Stimulated activated CD8-positive, alpha-beta memory T cell treated with anti-CD3 and anti-CD28 coated beads, Interleukin-2, amount 100 ng/mL, for 1 hour (primary cell): ENCODE results near the gene PLSCR3.

ENCODE experiments used
- DNase-seq, 2 donors: peaks; one replicate each; pipeline ENCODE4 v3.0.0-alpha.2; 2020; ENCODE audit warnings: low read depth in 2 of 2

Gene PLSCR3

GRCh38 chr17:7394452-7395191, at the start of gene PLSCR3:
PLSCR3 (minus strand) TSS chr17:7394525; CDS start chr17:7394110, 415 bp downstream.
- peak; percentile 70 to 74 for DNase-seq

- no peak for DNase-seq
These were observed 49.5 kb upstream of the PLSCR3 start for GRCh38 chr17:7443499-7444485.

- no peak for DNase-seq
These were observed 47.8 kb upstream of the PLSCR3 start for GRCh38 chr17:7442142-7442541.

DNA sequence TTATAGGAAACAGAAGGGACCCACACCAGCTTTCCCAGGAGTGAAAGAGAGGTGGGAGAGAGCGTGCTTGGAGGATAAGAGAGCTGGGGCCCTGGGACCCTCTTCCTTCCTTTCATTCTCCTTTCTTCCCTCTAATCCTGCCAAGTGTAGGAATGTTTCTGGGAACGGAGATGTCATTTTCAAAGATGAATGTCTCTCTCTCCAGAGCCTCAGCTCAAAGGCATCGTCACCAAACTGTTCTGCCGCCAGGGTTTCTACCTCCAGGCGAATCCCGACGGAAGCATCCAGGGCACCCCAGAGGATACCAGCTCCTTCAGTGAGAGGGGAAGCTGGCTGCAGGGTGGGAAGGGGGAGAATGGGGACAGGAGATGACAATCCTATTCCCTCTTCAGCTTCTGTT, 46.9 kb upstream of the PLSCR3 start:
- no peak for DNase-seq

DNA sequence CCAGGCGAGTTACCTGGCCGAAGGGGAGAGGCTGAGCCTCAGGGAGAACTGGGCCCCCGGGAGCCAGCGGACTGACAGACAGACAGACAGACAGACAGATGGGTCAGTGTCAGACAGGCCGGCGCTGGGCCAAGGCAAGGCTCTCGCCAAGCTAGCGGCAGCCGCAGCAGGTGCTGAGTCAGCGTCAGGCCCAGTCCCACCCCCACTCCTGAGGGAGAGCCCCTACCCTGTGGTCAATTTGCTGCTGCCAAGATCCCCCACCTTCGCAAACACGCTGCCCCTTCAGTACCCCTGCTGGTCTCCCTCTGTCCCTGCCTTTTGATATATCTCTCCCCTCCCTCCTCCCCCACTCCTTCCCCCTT, 46.5 kb upstream of the PLSCR3 start:
- DNase-seq, result no peak

GRCh38 chr17:7440113-7440833, 45.9 kb upstream of the PLSCR3 start:
- DNase-seq, result no peak

- no peak for DNase-seq
These were observed 45.3 kb upstream of the PLSCR3 start, which contains the start of gene FGF11 for GRCh38 chr17:7439462-7440112. FGF11 (plus strand) TSS chr17:7439512; CDS start chr17:7439621, 109 bp downstream.

GRCh38 chr17:7438656-7439460, 44.5 kb upstream of the PLSCR3 start:
- no peak for DNase-seq

GRCh38 chr17:7437950-7438614, 43.8 kb upstream of the PLSCR3 start:
- peak in 1 of 2 donors; percentile 24 for DNase-seq

GRCh38 chr17:7437369-7437863, 43.1 kb upstream of the PLSCR3 start:
- DNase-seq, result no peak

GRCh38 chr17:7436556-7437368, 42.4 kb upstream of the PLSCR3 start:
- DNase-seq, result peak; percentile 58 to 68

GRCh38 chr17:7435676-7436555, 41.6 kb upstream of the PLSCR3 start:
- peak in 1 of 2 donors; percentile 26 for DNase-seq

- DNase-seq, result no peak
These were observed 38.0 kb upstream of the PLSCR3 start for GRCh38 chr17:7432296-7432695.

DNA sequence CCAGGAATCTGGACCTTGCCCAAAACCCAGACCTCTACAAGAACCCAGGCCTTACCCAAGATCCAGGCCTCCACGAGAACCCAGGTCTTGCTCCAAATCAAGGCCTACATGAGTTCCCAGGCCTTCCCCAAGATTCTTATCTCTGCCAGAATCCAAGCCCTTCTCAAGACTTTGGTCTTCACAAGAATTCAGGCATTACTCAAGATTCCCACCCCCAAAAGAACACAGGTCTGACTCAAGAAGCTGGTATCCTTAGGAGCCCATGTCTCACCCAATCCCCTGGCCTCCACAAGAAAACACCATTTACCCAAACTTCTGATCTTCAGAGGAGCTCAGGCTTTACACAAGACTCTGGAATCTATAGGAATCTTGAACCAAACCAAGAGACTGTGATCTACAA, 36.9 kb upstream of the PLSCR3 start:
- no peak for DNase-seq

DNA sequence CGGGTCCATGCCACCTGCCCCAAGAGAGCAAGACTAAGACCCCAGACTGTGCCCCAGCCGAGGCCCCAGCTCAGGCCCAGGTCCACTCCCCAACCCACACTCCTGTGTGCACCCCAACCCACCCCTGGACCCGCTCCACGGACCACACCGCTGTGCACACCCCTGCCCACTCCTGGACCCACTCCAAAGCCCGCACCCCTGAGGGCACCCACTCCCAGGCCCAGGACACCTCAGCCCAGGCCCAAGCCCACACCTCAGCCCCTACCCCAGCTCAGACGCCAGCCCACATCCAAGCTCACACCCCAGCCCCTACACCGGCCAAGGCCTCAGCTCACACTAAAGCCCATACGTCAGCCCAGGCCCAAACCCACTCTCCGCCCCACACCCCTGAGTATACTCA, 35.4 kb upstream of the PLSCR3 start:
- DNase-seq, result no peak

DNA sequence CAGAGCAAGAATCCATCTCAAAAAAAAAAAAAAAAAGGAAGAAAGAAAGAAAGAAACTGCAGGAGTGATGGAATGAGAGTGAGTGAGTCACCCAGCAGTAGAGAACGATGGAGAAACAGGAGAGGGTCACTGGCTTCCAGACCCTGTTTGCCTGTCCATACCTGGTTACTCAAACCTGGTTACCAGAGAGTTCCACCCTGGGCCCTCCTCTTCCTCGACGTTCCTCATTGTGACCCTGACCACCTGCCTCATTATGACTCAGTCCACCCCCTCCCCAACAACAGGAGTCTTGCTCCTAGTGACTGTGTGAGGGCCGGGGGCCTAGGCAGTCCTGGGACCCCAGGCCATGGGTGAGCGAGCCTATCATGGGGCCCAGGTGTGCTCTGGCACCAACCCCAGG, 34.2 kb upstream of the PLSCR3 start, which contains the start of gene SPEM3:
Gene SPEM3 (plus strand): TSS at position 301 of the 400 bp plus-strand sequence. CDS start 46 bp downstream, at position 347.
- no peak for DNase-seq

- no peak for DNase-seq
These were observed 33.2 kb upstream of the PLSCR3 start for GRCh38 chr17:7427549-7427948.
